Stimulated activated CD8-positive, alpha-beta memory T cell treated with anti-CD3 and anti-CD28 coated beads, Interleukin-7, amount 100 ng/mL, for 48 hours (primary cell): Measurements from ENCODE around the gene PBX3.
A peak's percentile ranks its signal among the peaks of the same experiment; 100 is the strongest.

Experiments
- DNase-seq, 2 donors: peaks; one replicate each; pipeline ENCODE4 v3.0.0-alpha.2; 2020; ENCODE audit warnings: low read depth in 1 of 2; ENCODE audit errors: extremely low read depth in 1 of 2

PBX3 gene

DNA sequence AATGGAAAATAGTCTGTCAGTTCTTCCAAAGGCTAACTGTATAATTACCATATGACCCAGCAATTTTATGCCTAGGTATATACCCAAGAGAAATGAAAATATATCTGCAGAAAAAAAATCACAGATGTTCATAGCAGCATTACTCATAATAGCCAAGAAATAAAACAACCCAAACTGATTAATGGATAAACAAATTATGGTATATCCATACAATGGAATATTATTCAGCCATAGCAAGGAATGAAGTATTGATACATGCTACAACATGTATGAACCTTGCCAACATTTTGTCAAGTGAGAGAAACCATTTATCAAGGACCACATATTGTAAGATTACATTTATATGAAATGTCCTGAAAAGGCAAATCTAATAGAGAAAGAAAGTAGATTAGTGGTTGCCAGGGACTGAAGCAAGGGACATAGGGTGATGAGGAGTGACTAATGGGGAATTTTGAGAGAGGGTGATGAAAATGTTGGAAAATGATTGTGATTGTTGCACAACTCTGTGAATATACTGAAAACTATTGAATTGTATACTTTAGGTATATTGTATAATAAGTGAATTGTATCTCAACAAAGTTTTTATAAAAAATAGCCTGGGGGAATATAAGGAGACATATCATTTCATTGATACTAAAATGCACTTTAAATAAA, 114.4 kb downstream of the PBX3 start:
- DNase-seq: no peak

GRCh38 chr9:125863923-125864322, 116.8 kb downstream of the PBX3 start:
- DNase-seq: no peak

- no peak for DNase-seq
These were observed 120.7 kb downstream of the PBX3 start for GRCh38 chr9:125867751-125868415.

GRCh38 chr9:125878164-125878631, 131.0 kb downstream of the PBX3 start:
- no peak for DNase-seq

GRCh38 chr9:125881042-125881441, 133.9 kb downstream of the PBX3 start:
- no peak for DNase-seq

GRCh38 chr9:125883565-125884217, 136.5 kb downstream of the PBX3 start:
- no peak for DNase-seq

DNA sequence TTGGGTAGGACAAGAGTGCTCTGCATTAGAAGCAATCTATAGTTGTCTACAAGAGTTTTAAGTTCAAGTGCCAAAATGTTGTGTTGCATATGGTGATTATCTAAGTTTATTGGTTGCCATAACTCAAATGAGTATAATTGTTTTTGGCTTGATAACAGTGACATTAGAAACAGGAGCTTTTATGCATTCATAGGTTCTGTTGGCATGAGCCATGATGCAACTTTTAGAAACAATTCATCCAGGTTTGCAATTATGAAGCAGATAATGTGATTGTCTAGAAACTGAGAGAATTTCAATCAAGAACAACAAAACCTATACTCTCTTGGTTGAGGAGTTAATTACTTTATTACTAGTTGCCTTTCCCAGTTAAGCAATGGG, 137.0 kb downstream of the PBX3 start:
- no peak for DNase-seq

- no peak for DNase-seq
These were observed 138.3 kb downstream of the PBX3 start for GRCh38 chr9:125885405-125886034.

- DNase-seq: no peak
These were observed 139.2 kb downstream of the PBX3 start for GRCh38 chr9:125886365-125886764.

DNA sequence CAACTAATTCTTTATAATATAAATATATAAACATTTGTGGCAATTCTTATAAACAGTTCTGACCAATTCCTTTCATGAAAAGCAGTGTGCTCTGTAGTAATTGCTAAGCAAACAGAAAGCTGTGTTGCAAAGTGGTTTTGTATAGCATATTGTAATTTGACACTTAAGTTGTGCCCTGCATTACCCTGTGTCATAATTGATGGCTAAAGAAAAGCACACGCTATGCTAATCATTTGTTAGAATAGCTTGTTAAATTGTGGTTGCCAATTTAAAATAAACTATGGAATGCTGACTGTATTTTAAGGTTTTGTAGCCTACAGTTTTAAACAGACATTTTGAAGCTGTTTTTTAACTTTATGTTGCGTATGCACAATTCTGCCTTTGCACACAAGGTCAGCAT, 140.0 kb downstream of the PBX3 start:
- no peak for DNase-seq

- no peak for DNase-seq
These were observed 141.0 kb downstream of the PBX3 start for GRCh38 chr9:125888211-125888610.

DNA sequence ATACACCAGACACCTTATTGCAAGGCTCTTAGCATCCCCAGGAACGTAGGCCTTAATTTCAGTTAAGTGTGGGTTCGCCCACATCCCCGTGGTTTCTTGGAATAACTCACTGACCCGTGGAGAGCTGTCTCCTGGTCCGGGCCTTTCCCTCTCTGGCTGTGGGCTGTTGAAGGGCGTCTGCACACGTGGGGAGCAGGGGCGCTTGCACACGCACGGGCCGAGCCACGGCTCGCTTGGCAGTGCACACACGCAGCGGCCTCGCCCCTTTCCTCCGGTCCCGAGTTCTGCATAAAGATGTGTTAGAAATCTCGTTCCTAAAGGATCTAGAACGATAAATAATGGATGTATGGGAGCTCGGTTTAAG, 141.9 kb downstream of the PBX3 start:
- no peak for DNase-seq

DNA sequence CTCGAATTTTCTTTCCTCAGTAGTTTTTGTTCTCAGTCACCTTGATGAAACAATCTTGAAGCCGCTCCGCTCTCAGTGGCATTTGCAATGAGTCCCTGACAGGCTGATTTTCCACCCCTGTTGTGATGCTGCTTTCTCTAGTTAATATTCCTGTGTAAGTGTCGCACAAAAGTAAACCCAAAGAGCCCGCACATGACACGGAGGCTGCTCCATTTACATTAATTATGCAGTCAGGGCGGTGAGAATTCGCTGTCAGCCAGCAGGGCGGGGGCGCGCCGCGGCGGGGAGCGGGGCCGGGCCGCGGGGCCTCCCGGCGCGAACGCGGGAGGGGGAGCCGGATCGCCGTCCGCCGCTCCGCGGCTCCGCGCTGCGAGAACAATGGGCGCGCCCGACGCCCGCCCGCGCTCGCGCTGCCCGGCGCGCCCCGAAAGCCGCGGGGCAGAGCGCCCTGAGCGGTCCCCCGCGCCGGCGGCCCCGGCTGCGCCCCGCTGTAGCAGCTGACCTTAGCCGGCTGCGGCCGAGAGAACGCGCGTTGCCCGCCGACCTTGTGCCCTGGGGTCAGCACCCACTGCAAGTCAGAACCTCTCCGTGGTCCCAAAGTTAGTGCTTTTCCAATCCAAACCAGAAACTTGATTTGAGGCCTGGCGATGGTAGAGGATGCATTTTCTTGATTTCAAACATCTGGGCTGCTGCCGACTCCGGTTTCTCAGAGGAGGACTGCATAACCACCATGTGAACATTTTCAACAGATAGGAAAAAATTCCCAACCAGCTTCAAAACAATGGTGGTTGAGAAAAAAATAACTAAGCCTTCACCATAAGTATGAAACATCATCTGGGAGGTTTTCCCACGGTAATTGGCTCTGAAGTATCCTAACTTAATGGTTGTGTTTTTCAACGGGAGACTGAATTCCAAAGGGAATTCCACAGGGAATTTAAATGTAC, 142.6 kb downstream of the PBX3 start:
- DNase-seq: peak in 1 of 2 donors; percentile 5

- no peak for DNase-seq
These were observed 143.7 kb downstream of the PBX3 start for GRCh38 chr9:125890826-125891225.

- no peak for DNase-seq
These were observed 146.1 kb downstream of the PBX3 start for GRCh38 chr9:125893277-125893676.

- no peak for DNase-seq
These were observed 147.4 kb downstream of the PBX3 start for GRCh38 chr9:125894566-125894965.

GRCh38 chr9:125896404-125896803, 149.2 kb downstream of the PBX3 start:
- DNase-seq: no peak

DNA sequence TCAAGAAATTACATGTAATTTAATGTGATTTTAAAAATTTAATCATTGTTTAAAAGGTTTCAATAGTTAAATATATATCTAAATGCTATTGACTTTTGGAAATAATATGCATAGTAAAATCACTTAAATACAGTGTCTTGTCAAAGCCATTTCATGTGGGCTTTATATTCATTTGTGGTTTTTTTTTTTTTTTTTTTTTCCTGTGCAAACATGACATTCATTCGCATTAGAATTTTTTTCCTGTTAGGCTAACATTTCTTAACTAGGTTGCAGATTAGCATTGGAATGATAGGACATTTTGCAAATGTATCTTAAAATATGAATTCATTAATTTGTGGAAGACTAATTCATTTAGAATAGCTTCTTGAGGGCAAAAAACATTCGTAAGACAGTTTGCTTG, 149.8 kb downstream of the PBX3 start:
- no peak for DNase-seq

DNA sequence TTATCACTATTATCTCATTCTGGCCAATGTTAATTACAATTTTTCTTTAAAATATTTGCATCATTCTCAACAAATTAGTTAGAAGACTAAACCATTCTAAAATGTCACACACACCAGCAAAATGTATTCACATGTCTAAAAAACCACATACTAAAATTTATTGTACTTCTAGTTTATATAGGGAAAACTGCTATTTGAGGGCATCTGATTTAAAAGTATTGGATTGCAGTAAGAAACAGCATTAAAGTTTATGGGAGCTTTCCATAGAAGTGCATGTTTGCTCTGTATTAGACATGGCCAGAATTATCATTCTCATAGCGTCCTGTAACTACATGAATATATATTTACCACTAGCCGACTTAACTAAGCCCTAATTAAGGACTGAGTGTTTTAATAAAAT, 150.3 kb downstream of the PBX3 start:
- DNase-seq: no peak

DNA sequence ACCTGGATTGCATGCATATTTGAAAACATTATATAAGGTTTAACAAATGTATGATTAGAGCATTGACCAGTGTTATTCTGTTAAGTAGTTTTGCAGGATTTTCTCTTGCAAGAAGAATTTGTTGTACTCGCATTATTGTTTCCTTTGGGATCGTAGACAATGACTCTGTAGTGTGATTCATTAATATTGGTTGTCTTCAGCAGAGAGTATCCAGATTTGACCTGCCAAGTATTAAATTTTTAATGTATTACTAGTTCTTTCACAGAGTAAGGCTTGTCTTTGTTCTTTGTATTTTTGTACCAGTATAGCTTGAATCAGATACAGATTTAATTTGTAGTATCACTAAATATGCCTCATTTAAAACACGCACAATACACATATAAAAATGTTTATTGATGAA, 155.0 kb downstream of the PBX3 start:
- no peak for DNase-seq
